Glutamatergic neuron (in vitro differentiated cells): ENCODE data around the gene ABCA13. TPM values are rescaled to one million over a fixed set of nuclear protein-coding genes. Genes with fewer than 3 reads are reported as not detected.

ENCODE experiments used
- DNase-seq: peaks from one replicate; pipeline ENCODE4 v3.0.0; 2022
- H3K27ac Mint-ChIP-seq: one replicate; pipeline ENCODE4 v1.8.0; 2020; ENCODE audit warnings: mild to moderate bottlenecking, mixed read lengths, inconsistent platforms; ENCODE audit not compliant: unreplicated experiment
- H3K27me3 Mint-ChIP-seq: one replicate; pipeline ENCODE4 v1.8.0; 2020; ENCODE audit warnings: mild to moderate bottlenecking, moderate library complexity, mixed read lengths, inconsistent platforms; ENCODE audit not compliant: unreplicated experiment
- H3K36me3 Mint-ChIP-seq: one replicate; pipeline ENCODE4 v1.8.0; 2020; ENCODE audit warnings: mild to moderate bottlenecking, mixed read lengths, inconsistent platforms; ENCODE audit not compliant: unreplicated experiment
- H3K4me1 Mint-ChIP-seq: one replicate; pipeline ENCODE4 v1.8.0; 2020; ENCODE audit warnings: mild to moderate bottlenecking, low read depth, mixed read lengths, inconsistent platforms; ENCODE audit not compliant: unreplicated experiment
- H3K4me3 Mint-ChIP-seq: one replicate; pipeline ENCODE4 v1.8.0; 2020; ENCODE audit warnings: mild to moderate bottlenecking, mixed read lengths, inconsistent platforms; ENCODE audit not compliant: unreplicated experiment
- H3K9me3 Mint-ChIP-seq: one replicate; pipeline ENCODE4 v1.8.0; 2020; ENCODE audit warnings: mild to moderate bottlenecking, moderate library complexity, mixed read lengths, inconsistent platforms; ENCODE audit not compliant: unreplicated experiment
- total RNA-seq: library from RNA; stranded (reverse); fragmentation: NEBNext Ultra II Directional; extraction: Animal tissue kit (Norgen Biotek cat#: 25700); gene quantifications from one replicate; pipeline ENCODE4 v1.2.1, GENCODE V29; 2021; ENCODE audit not compliant: unreplicated experiment
- TF ChIP-seq, protein P1 (sequence below): fragments of 200-600 bp; sonication (generic); IDR thresholded peaks from one replicate; pipeline ENCODE4 v1.5.0; 2021; ENCODE audit not compliant: partially characterized antibody, unreplicated experiment

ABCA13 gene
- total RNA-seq, 1 donor from 2014 or later: 0.61 TPM

DNA sequence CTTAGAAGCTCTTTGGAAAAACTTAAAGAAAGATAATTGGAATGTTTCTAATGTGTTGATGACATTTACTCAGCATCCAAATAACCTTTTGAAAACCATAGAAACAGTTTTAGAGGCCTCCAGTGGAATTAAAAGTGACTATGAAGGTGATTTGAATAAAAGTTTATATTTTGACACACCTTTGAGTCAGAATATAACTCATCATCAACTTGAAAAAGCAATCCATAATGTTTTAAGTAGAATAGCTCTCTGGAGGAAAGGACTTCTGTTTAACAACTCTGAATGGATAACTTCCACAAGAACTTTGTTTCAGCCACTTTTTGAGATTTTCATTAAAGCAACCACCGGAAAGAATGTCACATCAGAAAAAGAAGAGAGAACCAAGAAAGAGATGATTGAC is 108.2 kb downstream of the ABCA13 start:
- TF ChIP-seq, protein P1, sequence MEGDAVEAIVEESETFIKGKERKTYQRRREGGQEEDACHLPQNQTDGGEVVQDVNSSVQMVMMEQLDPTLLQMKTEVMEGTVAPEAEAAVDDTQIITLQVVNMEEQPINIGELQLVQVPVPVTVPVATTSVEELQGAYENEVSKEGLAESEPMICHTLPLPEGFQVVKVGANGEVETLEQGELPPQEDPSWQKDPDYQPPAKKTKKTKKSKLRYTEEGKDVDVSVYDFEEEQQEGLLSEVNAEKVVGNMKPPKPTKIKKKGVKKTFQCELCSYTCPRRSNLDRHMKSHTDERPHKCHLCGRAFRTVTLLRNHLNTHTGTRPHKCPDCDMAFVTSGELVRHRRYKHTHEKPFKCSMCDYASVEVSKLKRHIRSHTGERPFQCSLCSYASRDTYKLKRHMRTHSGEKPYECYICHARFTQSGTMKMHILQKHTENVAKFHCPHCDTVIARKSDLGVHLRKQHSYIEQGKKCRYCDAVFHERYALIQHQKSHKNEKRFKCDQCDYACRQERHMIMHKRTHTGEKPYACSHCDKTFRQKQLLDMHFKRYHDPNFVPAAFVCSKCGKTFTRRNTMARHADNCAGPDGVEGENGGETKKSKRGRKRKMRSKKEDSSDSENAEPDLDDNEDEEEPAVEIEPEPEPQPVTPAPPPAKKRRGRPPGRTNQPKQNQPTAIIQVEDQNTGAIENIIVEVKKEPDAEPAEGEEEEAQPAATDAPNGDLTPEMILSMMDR: no peak
- H3K9me3 Mint-ChIP-seq: no peaks in the 10 kb centered on the region
- H3K36me3 Mint-ChIP-seq: no peaks in the 10 kb centered on the region
- no peak overlapping the region for H3K27ac Mint-ChIP-seq
- no peaks in the 10 kb centered on the region for H3K27me3 Mint-ChIP-seq
- no peak for DNase-seq
- no peaks in the 10 kb centered on the region for H3K4me1 Mint-ChIP-seq
- no peak overlapping the region for H3K4me3 Mint-ChIP-seq

DNA sequence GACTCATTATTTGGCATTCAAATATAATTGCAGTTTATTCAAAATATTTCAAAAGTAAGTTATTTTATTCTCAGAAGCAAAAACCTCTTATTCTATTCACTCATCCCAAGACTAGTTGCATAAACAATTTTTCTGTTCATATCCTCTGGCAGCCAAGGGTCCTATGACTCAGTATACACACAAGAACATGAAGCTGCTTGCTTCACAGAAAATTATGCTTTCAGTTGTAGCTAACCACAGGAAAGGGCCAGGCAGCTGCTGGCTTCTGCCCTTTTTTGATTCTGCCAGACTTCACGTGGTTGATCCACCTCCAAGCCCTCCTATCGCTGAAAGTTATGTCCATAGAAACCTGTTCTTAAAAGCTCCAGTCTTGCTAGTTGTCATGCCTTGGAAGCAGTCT is 108.8 kb downstream of the ABCA13 start:
- Mint-ChIP-seq H3K4me1 (peaks cover 3% of the 10 kb centered on the region), H3K4me3 (no peak overlapping the region), H3K9me3 (no peaks in the 10 kb centered on the region), H3K27ac (no peak overlapping the region), H3K36me3 (peaks cover 4% of the 10 kb centered on the region), H3K27me3 (no peaks in the 10 kb centered on the region)
- DNase-seq: no peak
- TF ChIP-seq, protein P1: no peak

DNA sequence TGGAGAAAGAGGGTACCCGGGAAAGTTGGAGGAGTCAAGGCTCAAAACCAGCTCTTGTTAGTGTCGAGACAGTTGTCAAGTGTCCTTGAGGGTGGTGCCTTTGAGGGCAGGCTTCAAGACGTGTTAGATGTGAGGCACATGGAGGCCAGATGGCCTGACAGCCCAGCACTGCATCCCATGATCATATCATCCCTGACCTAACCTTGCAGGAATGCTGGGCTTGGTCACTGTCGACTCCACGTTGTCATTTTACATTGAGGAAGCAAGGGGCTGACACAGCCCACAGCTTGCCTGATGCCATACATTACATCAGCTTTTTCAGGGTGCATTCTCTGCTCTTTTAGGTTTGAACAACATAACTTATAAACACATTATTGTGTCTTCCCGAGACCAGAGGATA is 114.1 kb downstream of the ABCA13 start:
- Mint-ChIP-seq H3K27ac (peak overlapping the region; percentile 71), H3K4me3 (no peak overlapping the region), H3K36me3 (peaks cover 5% of the 10 kb centered on the region), H3K4me1 (peaks cover 9% of the 10 kb centered on the region), H3K27me3 (peaks cover 3% of the 10 kb centered on the region), H3K9me3 (no peaks in the 10 kb centered on the region)
- TF ChIP-seq, protein P1: no peak
- no peak for DNase-seq

DNA sequence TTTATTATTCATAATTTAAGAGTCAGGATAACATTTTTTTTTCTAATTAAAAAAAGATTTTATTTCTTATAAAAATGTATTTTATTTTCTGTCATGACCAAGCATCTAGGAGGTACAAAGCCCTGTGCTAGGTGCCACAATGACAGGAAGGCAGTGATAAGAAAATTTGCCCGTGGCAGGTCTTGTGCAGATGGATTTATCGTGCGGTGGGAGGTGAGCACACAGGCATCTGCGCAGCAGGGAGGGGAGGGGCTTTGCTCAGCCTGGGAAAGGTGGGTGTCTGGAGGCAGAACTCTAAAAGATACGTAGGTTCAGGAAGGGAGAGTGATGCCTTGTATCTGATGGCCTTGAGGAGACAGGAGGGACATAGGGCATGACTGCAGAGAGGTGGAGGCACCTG is 115.6 kb downstream of the ABCA13 start:
- TF ChIP-seq, protein P1: no peak
- peaks cover 3% of the 10 kb centered on the region for H3K27me3 Mint-ChIP-seq

DNA sequence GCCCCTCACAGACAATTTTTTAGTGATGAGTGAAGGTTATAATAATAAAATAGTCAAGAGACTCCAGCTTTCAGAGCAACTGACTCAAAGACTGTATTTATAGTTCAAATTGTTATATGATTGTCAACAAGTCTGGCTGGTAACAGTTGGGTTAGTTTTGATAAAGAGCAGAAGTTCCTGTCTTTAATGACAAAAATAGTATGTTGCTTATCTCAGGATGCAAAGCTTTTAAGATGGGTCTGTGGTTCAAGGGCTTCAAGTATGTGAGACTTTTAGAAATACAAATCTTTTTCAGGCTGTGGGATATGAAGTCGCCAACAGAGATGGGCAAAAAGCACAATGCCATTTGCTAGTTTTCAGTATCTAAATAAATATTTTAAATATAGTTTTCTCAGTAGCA is 118.4 kb downstream of the ABCA13 start:
- no peaks in the 10 kb centered on the region for H3K9me3 Mint-ChIP-seq
- H3K27me3 Mint-ChIP-seq: peaks cover 3% of the 10 kb centered on the region
- TF ChIP-seq, protein P1: no peak
- H3K4me3 Mint-ChIP-seq: no peak overlapping the region
- H3K4me1 Mint-ChIP-seq: peaks cover 9% of the 10 kb centered on the region
- no peak for DNase-seq
- no peak overlapping the region for H3K27ac Mint-ChIP-seq
- H3K36me3 Mint-ChIP-seq: peaks cover 5% of the 10 kb centered on the region

More for the DNA sequence above, 115.6 kb downstream of the ABCA13 start:
- Mint-ChIP-seq H3K9me3 (no peaks in the 10 kb centered on the region), H3K4me3 (no peak overlapping the region), H3K36me3 (peaks cover 5% of the 10 kb centered on the region), H3K4me1 (peaks cover 9% of the 10 kb centered on the region), H3K27ac (no peak overlapping the region)
- no peak for DNase-seq
